ENCODE results near the gene MCTP2. TPM values are rescaled to one million over a fixed set of nuclear protein-coding genes. Genes with fewer than 3 reads are reported as not detected.

MCTP2 gene
- total and polyA plus RNA-seq, 2 of the 8 experiments (the other 6 are each of a cell fraction or from before 2014, with no cell fraction given) = 3.4 to 4.5 TPM

DNA sequence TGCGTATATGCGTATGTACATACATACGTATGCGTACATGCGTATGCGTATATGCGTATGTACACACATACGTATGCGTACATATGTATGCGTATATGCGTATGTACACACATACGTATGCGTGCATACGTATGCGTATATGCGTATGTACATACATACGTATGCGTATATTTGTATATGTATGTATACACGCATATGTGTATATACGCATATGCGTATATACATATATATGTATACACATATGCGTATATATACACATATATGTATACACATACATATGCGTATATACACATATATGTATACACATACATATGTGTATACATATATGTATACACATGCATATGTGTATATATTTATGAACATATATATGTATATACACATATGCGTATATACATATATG is 12.1 kb downstream of the MCTP2 start:
- DNase-seq (ENCODE audit: low read depth in 1 of 2, low spot score in 2 of 2) (no peak), FAIRE-seq (no peak)
- Histone ChIP-seq H4K20me1 (replicated peaks in 1 of 2; ENCODE audit: control insufficient read depth in 1 of 2, insufficient read depth in 2 of 2, low read length in 2 of 2) (no peaks in the 10 kb centered on the region), H2BK12ac (ENCODE audit: low read depth, low read length) (no peak overlapping the region), H2BK20ac (ENCODE audit: low read length) (no peak overlapping the region), H3K27ac (ENCODE audit: low read depth, low read length) (no peak overlapping the region), H2BK5ac (ENCODE audit: low read depth, low read length) (no peak overlapping the region), H3K36me3 (ENCODE audit: control insufficient read depth in 2 of 4, insufficient read depth in 4 of 4, low read length in 3 of 4) (no peaks in the 10 kb centered on the region), H3K23ac (ENCODE audit: insufficient read length) (no peak overlapping the region), H3K9me3 (ENCODE audit: insufficient read depth in 2 of 2, low read depth in 1 of 2, low read length in 1 of 2) (0 out of 4 replicates have a peak, but pooled peaks cover 0 to 5% of the 10 kb centered on the region in 2 experiments), H3K4me1 (replicated peaks in 1 of 4; ENCODE audit: control insufficient read depth in 3 of 4, insufficient read depth in 4 of 4, low read length in 3 of 4) (no peaks in the 10 kb centered on the region), H3K56ac (replicated peaks; ENCODE audit: insufficient read length, low read depth, low read length) (no peak overlapping the region), H3K23me2 (ENCODE audit: low read depth, low read length) (no peaks in the 10 kb centered on the region), H3K4me2 (ENCODE audit: insufficient read depth in 1 of 2, low read depth in 2 of 2, low read length in 2 of 2) (no peak overlapping the region), H3K4ac (replicated peaks; ENCODE audit: insufficient read length, low read depth, low read length) (no peak overlapping the region), H3K4me3 (ENCODE audit: extremely low read depth in 1 of 4, insufficient read depth in 2 of 4, low read depth in 3 of 4, low read length in 4 of 4) (no peak overlapping the region; a peak in 1 of 8 replicates), H3K9ac (replicated peaks in 1 of 4; ENCODE audit: extremely low read depth in 1 of 4, low read depth in 3 of 4, low read length in 3 of 4) (no peak overlapping the region), H4K5ac (ENCODE audit: insufficient read length, low read depth, low read length) (no peak overlapping the region), H4K8ac (ENCODE audit: extremely low read depth, insufficient read depth, low read length) (no peak overlapping the region), H3K79me2 (ENCODE audit: control insufficient read depth in 1 of 2, insufficient read depth in 2 of 2, low read length in 2 of 2) (no peaks in the 10 kb centered on the region), H2AFZ (ENCODE audit: low read length) (no peak overlapping the region), H3K18ac (ENCODE audit: extremely low read depth, low read length) (no peak overlapping the region), H3K27me3 (replicated peaks in 1 of 4; ENCODE audit: control insufficient read depth in 3 of 4, extremely low read depth in 1 of 4, insufficient read depth in 3 of 4, low read length in 3 of 4) (no peaks in the 10 kb centered on the region), H2BK15ac (ENCODE audit: low read length) (no peak overlapping the region), H4K91ac (replicated peaks; ENCODE audit: insufficient read length, low read length) (no peak overlapping the region), H2AK5ac (ENCODE audit: low read depth, low read length) (no peak overlapping the region), H3K79me1 (ENCODE audit: low read depth, low read length) (no peaks in the 10 kb centered on the region), H3K14ac (ENCODE audit: insufficient read length) (no peak overlapping the region), H2BK120ac (replicated peaks; ENCODE audit: low read depth, low read length) (no peak overlapping the region)
- ChIA-PET CTCF (ENCODE audit: partially characterized antibody) (no interaction called here), POLR2A (ENCODE audit: partially characterized antibody) (no interaction called here)
- WGBS, 2 experiments (ENCODE audit: extremely low coverage in 1 of 2, insufficient coverage in 1 of 2, insufficient read length in 1 of 2, insufficient replicate concordance in 2 of 2, low coverage in 1 of 2, low lambda C conversion rate in 2 of 2, missing lambda C conversion rate in 1 of 2) = 91% methylated on average over 24 of the region's 24 CpGs; no CpG with 5 or more reads in 1 of the 2 experiments
- TF ChIP-seq JUND (IDR thresholded peaks at IDR 0.05; ENCODE audit: low read length) (no peak), EZH2 (IDR thresholded peaks at IDR 0.05; ENCODE audit: low read depth, low read length, severe bottlenecking) (no peak), SIX5 (IDR thresholded peaks at IDR 0.05; ENCODE audit: low read depth, low read length) (no peak)
